ENCODE measurements around the gene FMNL3. TPM values are rescaled to one million over a fixed set of nuclear protein-coding genes. Genes with fewer than 3 reads are reported as not detected.

Gene FMNL3
- total RNA-seq, 6 donors from 2014 or later, result 13.0 to 46.7 (median 29.4) TPM

GRCh38 chr12:49627752-49628360 lies 79.3 kb downstream of the FMNL3 start:
- 89 to 91% methylated on average over 3 of the region's 3 CpGs for WGBS, 2 donors
- peaks cover 0 to 4% (median 2%) of the 10 kb centered on the region in 4 donors for H3K36me3 ChIP-seq
- H3K4me3 ChIP-seq, result no peak overlapping the region
- H3K27ac ChIP-seq, result no peak overlapping the region
- TF ChIP-seq, protein P1, sequence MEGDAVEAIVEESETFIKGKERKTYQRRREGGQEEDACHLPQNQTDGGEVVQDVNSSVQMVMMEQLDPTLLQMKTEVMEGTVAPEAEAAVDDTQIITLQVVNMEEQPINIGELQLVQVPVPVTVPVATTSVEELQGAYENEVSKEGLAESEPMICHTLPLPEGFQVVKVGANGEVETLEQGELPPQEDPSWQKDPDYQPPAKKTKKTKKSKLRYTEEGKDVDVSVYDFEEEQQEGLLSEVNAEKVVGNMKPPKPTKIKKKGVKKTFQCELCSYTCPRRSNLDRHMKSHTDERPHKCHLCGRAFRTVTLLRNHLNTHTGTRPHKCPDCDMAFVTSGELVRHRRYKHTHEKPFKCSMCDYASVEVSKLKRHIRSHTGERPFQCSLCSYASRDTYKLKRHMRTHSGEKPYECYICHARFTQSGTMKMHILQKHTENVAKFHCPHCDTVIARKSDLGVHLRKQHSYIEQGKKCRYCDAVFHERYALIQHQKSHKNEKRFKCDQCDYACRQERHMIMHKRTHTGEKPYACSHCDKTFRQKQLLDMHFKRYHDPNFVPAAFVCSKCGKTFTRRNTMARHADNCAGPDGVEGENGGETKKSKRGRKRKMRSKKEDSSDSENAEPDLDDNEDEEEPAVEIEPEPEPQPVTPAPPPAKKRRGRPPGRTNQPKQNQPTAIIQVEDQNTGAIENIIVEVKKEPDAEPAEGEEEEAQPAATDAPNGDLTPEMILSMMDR (IDR thresholded peaks at IDR 0.05), result no peak
- TF ChIP-seq EP300 (IDR thresholded peaks at IDR 0.05) (no peak), POLR2AphosphoS5 (IDR thresholded peaks at IDR 0.05) (no peak), POLR2A (IDR thresholded peaks at IDR 0.05) (no peak)
- peaks cover 0 to 10% (median 1%) of the 10 kb centered on the region in 4 donors for H3K4me1 ChIP-seq
- DNase-seq (no peak), ATAC-seq (ENCODE audit: low FRiP score in 2 of 2) (no peak)
- no peaks in the 10 kb centered on the region for H3K27me3 ChIP-seq
- no peaks in the 10 kb centered on the region for H3K9me3 ChIP-seq

DNA sequence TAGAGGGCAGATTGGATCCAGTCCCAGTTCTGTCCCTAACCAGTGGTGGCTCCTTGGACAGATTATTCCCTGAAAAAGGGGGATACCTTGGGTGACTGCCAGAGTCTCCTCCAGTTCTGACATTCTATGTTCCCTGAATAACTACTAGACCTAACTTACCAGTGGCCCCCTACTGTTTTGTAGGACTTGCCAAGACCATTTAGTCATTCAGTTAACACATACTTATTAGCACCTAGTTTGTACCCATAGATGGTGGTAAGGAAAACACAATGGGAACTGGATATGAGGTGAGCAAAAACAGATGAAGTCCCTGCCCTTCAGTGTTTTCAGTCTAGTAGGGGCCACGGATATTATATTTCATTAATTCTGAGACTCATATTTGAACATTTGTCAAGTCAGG lies 80.4 kb downstream of the FMNL3 start:
- Histone ChIP-seq H3K36me3 (peaks cover 0 to 4% (median 2%) of the 10 kb centered on the region in 4 donors), H3K27ac (no peak overlapping the region), H3K4me3 (no peak overlapping the region), H3K9me3 (no peaks in the 10 kb centered on the region), H3K4me1 (peaks cover 7 to 21% (median 10%) of the 10 kb centered on the region in 4 donors), H3K27me3 (no peaks in the 10 kb centered on the region)
- no peak for DNase-seq
- 86 to 91% methylated on average over 1 of the region's 1 CpG for WGBS, 2 donors
- ATAC-seq (ENCODE audit: low FRiP score in 2 of 2), result no peak
- TF ChIP-seq POLR2AphosphoS5 (IDR thresholded peaks at IDR 0.05), result no peak
- no peak for TF ChIP-seq POLR2A (IDR thresholded peaks at IDR 0.05)
- TF ChIP-seq, protein P1 (IDR thresholded peaks at IDR 0.05), result no peak
- TF ChIP-seq EP300 (IDR thresholded peaks at IDR 0.05), result no peak

GRCh38 chr12:49626169-49626835 lies 80.9 kb downstream of the FMNL3 start:
- Histone ChIP-seq H3K36me3 (no peaks in the 10 kb centered on the region), H3K4me1 (peaks cover 10 to 25% (median 14%) of the 10 kb centered on the region in 4 donors), H3K27me3 (no peaks in the 10 kb centered on the region), H3K4me3 (no peak overlapping the region), H3K9me3 (no peaks in the 10 kb centered on the region), H3K27ac (peak overlapping the region in 1 of 4 donors; percentile 37)
- WGBS, 2 donors, result 77 to 81% methylated on average over 6 of the region's 6 CpGs
- no peak for ATAC-seq (ENCODE audit: low FRiP score in 2 of 2)
- TF ChIP-seq, protein P1 (IDR thresholded peaks at IDR 0.05), result no peak
- no peak for TF ChIP-seq EP300 (IDR thresholded peaks at IDR 0.05)
- no peak for TF ChIP-seq POLR2A (IDR thresholded peaks at IDR 0.05)
- TF ChIP-seq POLR2AphosphoS5 (IDR thresholded peaks at IDR 0.05), result no peak
- DNase-seq, result no peak

GRCh38 chr12:49624921-49625577 lies 82.2 kb downstream of the FMNL3 start:
- Histone ChIP-seq H3K36me3 (no peaks in the 10 kb centered on the region), H3K4me3 (no peak overlapping the region), H3K4me1 (peaks cover 10 to 25% (median 14%) of the 10 kb centered on the region in 4 donors), H3K9me3 (no peaks in the 10 kb centered on the region), H3K27ac (peak overlapping the region in 1 of 4 donors; percentile 80), H3K27me3 (no peaks in the 10 kb centered on the region)
- TF ChIP-seq EP300 (IDR thresholded peaks at IDR 0.05) (no peak), POLR2A (IDR thresholded peaks at IDR 0.05) (no peak), POLR2AphosphoS5 (IDR thresholded peaks at IDR 0.05) (no peak)
- TF ChIP-seq, protein P1 (IDR thresholded peaks at IDR 0.05), result no peak
- 60 to 65% methylated on average over 4 of the region's 4 CpGs for WGBS, 2 donors
- DNase-seq (no peak), ATAC-seq (ENCODE audit: low FRiP score in 2 of 2) (no peak)
